Measurements from ENCODE around the gene VRK3. TPM values are rescaled to one million over a fixed set of nuclear protein-coding genes. Genes with fewer than 3 reads are reported as not detected.

Gene VRK3
- total RNA-seq, 1 experiment from 2014 or later, result 44.4 TPM

DNA sequence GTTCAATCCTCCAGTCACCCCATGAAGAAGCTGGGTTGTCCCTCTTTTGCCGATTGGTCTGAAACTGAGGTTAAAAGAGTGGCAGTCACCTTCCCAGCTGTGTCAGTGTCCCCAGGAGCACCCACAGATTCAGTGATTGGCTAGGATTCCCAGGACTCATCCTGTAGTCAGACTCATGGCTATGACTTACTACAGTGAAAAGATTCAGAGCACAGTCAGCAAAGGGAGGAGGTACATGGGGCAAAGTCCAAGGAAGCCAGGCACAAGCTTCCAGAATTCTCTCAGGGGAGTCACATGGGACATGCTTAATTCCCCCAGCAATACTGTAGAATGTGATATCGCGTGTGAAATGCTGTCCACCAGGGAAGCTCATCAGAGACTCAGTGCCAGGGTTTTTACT lies 14.8 kb upstream of the VRK3 start:
- no peak for TF ChIP-seq EZH2 (IDR thresholded peaks at IDR 0.05; ENCODE audit: borderline replicate concordance, low read depth, low read length, poor library complexity, severe bottlenecking)
- Histone ChIP-seq H3K4me3 (ENCODE audit: low read depth, low read length, poor library complexity, severe bottlenecking) (no peak overlapping the region), H3K4me1 (ENCODE audit: insufficient read depth, low read length, poor library complexity, severe bottlenecking) (no peaks in the 10 kb centered on the region), H3K9me3 (ENCODE audit: low read depth, low read length, poor library complexity, severe bottlenecking) (peaks cover 19% of the 10 kb centered on the region), H3K27ac (ENCODE audit: low read depth, low read length, poor library complexity, severe bottlenecking) (no peak overlapping the region), H3K27me3 (replicated peaks; ENCODE audit: insufficient read depth, low read depth, low read length, poor library complexity) (no peaks in the 10 kb centered on the region), H3K36me3 (ENCODE audit: insufficient read depth, low read length, poor library complexity, severe bottlenecking) (peaks cover 75% of the 10 kb centered on the region)
- intact Hi-C loops (cut with micrococcal nuclease; ENCODE audit: unreplicated experiment), result no loop called here
- DNase-seq (ENCODE audit: low spot score), result no peak
- CTCF ChIA-PET, result interaction anchor here (0.6 kb wide), 1 partner anchor 104 kb away, joined by 4 read pairs; no protein-coding TSS in a partner anchor
- POLR2A ChIA-PET (ENCODE audit: low non-redundant PET), result no interaction called here
- BruUV-seq (replicated peaks), result no TSS peak

DNA sequence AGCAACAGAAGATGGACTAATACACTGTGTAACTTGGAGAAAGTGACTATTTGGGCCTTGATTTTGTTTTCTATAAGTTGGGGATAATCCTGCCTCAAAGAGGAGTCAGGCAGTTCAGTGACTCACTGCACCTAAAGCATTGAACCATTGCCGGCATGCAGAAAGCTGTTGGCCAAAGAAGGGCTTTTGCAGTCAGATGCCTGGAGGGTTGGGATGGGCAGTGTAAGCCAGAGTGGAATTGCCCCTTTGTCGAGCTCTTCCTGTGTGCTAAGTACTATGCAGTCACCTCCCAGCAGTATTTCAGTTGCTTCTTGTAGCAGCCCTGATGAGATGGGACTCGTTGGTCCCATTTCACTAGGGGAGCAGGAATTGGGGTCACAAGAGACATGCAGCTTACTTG lies 11.7 kb upstream of the VRK3 start:
- intact Hi-C loops (cut with micrococcal nuclease; ENCODE audit: unreplicated experiment), result no loop called here
- BruUV-seq (replicated peaks), result no TSS peak
- no peak for TF ChIP-seq EZH2 (IDR thresholded peaks at IDR 0.05; ENCODE audit: borderline replicate concordance, low read depth, low read length, poor library complexity, severe bottlenecking)
- TF ChIP-seq, protein P1, sequence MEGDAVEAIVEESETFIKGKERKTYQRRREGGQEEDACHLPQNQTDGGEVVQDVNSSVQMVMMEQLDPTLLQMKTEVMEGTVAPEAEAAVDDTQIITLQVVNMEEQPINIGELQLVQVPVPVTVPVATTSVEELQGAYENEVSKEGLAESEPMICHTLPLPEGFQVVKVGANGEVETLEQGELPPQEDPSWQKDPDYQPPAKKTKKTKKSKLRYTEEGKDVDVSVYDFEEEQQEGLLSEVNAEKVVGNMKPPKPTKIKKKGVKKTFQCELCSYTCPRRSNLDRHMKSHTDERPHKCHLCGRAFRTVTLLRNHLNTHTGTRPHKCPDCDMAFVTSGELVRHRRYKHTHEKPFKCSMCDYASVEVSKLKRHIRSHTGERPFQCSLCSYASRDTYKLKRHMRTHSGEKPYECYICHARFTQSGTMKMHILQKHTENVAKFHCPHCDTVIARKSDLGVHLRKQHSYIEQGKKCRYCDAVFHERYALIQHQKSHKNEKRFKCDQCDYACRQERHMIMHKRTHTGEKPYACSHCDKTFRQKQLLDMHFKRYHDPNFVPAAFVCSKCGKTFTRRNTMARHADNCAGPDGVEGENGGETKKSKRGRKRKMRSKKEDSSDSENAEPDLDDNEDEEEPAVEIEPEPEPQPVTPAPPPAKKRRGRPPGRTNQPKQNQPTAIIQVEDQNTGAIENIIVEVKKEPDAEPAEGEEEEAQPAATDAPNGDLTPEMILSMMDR (conservative IDR thresholded peaks at IDR 0.05; ENCODE audit: low read depth, low read length), result no peak
- CTCF ChIA-PET, result no interaction called here
- Histone ChIP-seq H3K36me3 (ENCODE audit: insufficient read depth, low read length, poor library complexity, severe bottlenecking) (peaks cover 69% of the 10 kb centered on the region), H3K27me3 (replicated peaks; ENCODE audit: insufficient read depth, low read depth, low read length, poor library complexity) (no peaks in the 10 kb centered on the region), H3K27ac (ENCODE audit: low read depth, low read length, poor library complexity, severe bottlenecking) (no peak overlapping the region), H3K4me3 (ENCODE audit: low read depth, low read length, poor library complexity, severe bottlenecking) (no peak overlapping the region), H3K9me3 (ENCODE audit: low read depth, low read length, poor library complexity, severe bottlenecking) (no peaks in the 10 kb centered on the region), H3K4me1 (ENCODE audit: insufficient read depth, low read length, poor library complexity, severe bottlenecking) (no peaks in the 10 kb centered on the region)
- DNase-seq (ENCODE audit: low spot score), result no peak
- POLR2A ChIA-PET (ENCODE audit: low non-redundant PET), result no interaction called here

DNA sequence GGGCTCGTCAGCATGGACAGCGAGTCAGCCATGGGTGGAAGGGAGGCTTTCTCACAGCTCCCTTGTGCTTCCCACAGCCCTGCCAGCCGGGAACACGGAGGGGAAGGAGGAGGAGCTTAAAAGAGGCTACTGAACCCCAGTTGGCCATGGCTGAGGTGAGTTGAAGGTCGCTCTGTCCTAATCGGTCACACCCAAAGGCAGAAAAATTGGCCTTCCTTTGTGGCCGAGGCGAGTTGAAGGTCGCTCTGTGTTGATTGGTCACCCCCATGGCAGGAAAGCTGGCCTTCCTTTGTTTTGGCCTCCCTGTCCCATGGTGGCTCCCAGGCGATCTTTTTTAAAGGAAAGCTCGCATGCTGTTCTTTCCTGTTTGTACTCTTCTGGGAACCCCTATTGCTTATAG lies 5.8 kb upstream of the VRK3 start:
- Histone ChIP-seq H3K27ac (ENCODE audit: low read depth, low read length, poor library complexity, severe bottlenecking) (no peak overlapping the region), H3K9me3 (ENCODE audit: low read depth, low read length, poor library complexity, severe bottlenecking) (no peaks in the 10 kb centered on the region), H3K4me1 (ENCODE audit: insufficient read depth, low read length, poor library complexity, severe bottlenecking) (no peaks in the 10 kb centered on the region), H3K36me3 (ENCODE audit: insufficient read depth, low read length, poor library complexity, severe bottlenecking) (peaks cover 31% of the 10 kb centered on the region), H3K27me3 (replicated peaks; ENCODE audit: insufficient read depth, low read depth, low read length, poor library complexity) (no peaks in the 10 kb centered on the region), H3K4me3 (ENCODE audit: low read depth, low read length, poor library complexity, severe bottlenecking) (no peak overlapping the region)
- no TSS peak for BruUV-seq (replicated peaks)
- TF ChIP-seq, protein P1 (conservative IDR thresholded peaks at IDR 0.05; ENCODE audit: low read depth, low read length), result no peak
- no peak for TF ChIP-seq EZH2 (IDR thresholded peaks at IDR 0.05; ENCODE audit: borderline replicate concordance, low read depth, low read length, poor library complexity, severe bottlenecking)
- intact Hi-C loops (cut with micrococcal nuclease; ENCODE audit: unreplicated experiment), result no loop called here
- no peak for DNase-seq (ENCODE audit: low spot score)
- POLR2A ChIA-PET (ENCODE audit: low non-redundant PET), result no interaction called here
- CTCF ChIA-PET, result no interaction called here

DNA sequence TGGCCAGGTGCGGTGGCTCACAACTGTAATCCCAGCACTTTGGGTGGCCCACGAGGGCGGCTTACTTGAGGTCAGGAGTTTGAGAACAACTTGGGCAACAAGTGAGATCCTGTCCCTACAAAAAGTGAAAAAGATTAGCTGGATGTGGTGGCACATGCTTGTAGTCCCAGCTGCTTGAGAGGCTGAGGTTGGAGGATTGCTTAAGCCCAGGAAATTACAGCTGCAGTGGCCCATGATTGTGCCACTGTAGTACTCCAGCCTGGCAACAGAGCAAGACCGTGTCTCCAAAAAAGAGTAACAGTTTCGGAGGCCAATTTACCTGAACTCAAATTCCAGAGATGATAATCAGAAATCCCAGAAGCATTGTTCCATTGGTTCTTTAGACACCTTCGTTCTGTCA lies 5.1 kb upstream of the VRK3 start:
- POLR2A ChIA-PET (ENCODE audit: low non-redundant PET), result no interaction called here
- no peak for DNase-seq (ENCODE audit: low spot score)

More for the DNA sequence above, 5.1 kb upstream of the VRK3 start:
- intact Hi-C loops (cut with micrococcal nuclease; ENCODE audit: unreplicated experiment), result no loop called here
- H3K9me3 ChIP-seq (ENCODE audit: low read depth, low read length, poor library complexity, severe bottlenecking), result no peaks in the 10 kb centered on the region
- CTCF ChIA-PET, result no interaction called here
- H3K27me3 ChIP-seq (replicated peaks; ENCODE audit: insufficient read depth, low read depth, low read length, poor library complexity), result no peaks in the 10 kb centered on the region
- TF ChIP-seq, protein P1 (conservative IDR thresholded peaks at IDR 0.05; ENCODE audit: low read depth, low read length), result no peak
- TF ChIP-seq EZH2 (IDR thresholded peaks at IDR 0.05; ENCODE audit: borderline replicate concordance, low read depth, low read length, poor library complexity, severe bottlenecking), result no peak
- no peak overlapping the region for H3K4me3 ChIP-seq (ENCODE audit: low read depth, low read length, poor library complexity, severe bottlenecking)
- no peaks in the 10 kb centered on the region for H3K4me1 ChIP-seq (ENCODE audit: insufficient read depth, low read length, poor library complexity, severe bottlenecking)
- H3K36me3 ChIP-seq (ENCODE audit: insufficient read depth, low read length, poor library complexity, severe bottlenecking), result peaks cover 30% of the 10 kb centered on the region
- H3K27ac ChIP-seq (ENCODE audit: low read depth, low read length, poor library complexity, severe bottlenecking), result no peak overlapping the region
- BruUV-seq (replicated peaks), result no TSS peak

All from A673 (cell line).